ENCODE results near the gene RENBP.
"Not testable (repeated sequence)": the region's sequence is repeated elsewhere in the genome, so short reads cannot be mapped to it uniquely, and the experiment has no call there.

Gene RENBP

GRCh38 chrX:153944140-153944799, at the start of gene RENBP:
Gene RENBP, minus strand, starts transcription at chrX:153944643. Its CDS starts 33 bp downstream, at chrX:153944610.
- DNase-seq: no peak

- DNase-seq: no peak
Observed at GRCh38 chrX:153993978-153994377, 49.5 kb upstream of the RENBP start.

GRCh38 chrX:153993079-153993478, 48.6 kb upstream of the RENBP start:
- DNase-seq: no peak

GRCh38 chrX:153992180-153992579, 47.7 kb upstream of the RENBP start:
- DNase-seq: no peak

GRCh38 chrX:153991013-153991580, 46.7 kb upstream of the RENBP start:
- DNase-seq: no peak

GRCh38 chrX:153989973-153990655, 45.7 kb upstream of the RENBP start:
- DNase-seq: no peak

GRCh38 chrX:153988493-153988892, 44.0 kb upstream of the RENBP start:
- no peak for DNase-seq

GRCh38 chrX:153984351-153985178, 40.1 kb upstream of the RENBP start:
- DNase-seq: no peak

GRCh38 chrX:153983321-153983801, 38.9 kb upstream of the RENBP start:
- DNase-seq: no peak

GRCh38 chrX:153981771-153982533, 37.5 kb upstream of the RENBP start:
- DNase-seq: no peak

GRCh38 chrX:153981231-153981630, 36.8 kb upstream of the RENBP start:
- no peak for DNase-seq

- not testable (repeated sequence) for DNase-seq
Observed at GRCh38 chrX:153980394-153980793, 36.0 kb upstream of the RENBP start.

GRCh38 chrX:153974726-153975286, 30.4 kb upstream of the RENBP start:
- DNase-seq: no peak

GRCh38 chrX:153974003-153974725, 29.7 kb upstream of the RENBP start:
- no peak for DNase-seq

GRCh38 chrX:153973127-153974002, 28.9 kb upstream of the RENBP start:
- peak; percentile 71 for DNase-seq

- peak; percentile 94 for DNase-seq
Observed at GRCh38 chrX:153972368-153973126, 28.1 kb upstream of the RENBP start, which contains the start of gene TMEM187. Gene TMEM187, plus strand, starts transcription at chrX:153972754. Its CDS starts 9,309 bp downstream, at chrX:153982063.

- DNase-seq: peak; percentile 96
Observed at GRCh38 chrX:153971450-153972367, 27.3 kb upstream of the RENBP start, which contains the start of gene HCFC1. Gene HCFC1, minus strand, starts transcription at chrX:153971818. Its CDS starts 978 bp downstream, at chrX:153970840.

GRCh38 chrX:153971124-153971449, 26.6 kb upstream of the RENBP start:
- peak; percentile 70 for DNase-seq
